Thyroid gland (tissue), 4 donors: ENCODE measurements around the gene KIAA1191.

ENCODE experiments used
- POLR2A ChIP-seq, 2 donors: fragments of 450-650 bp; IDR thresholded peaks; one replicate each; pipeline ENCODE4 v1.6.1; 2017; ENCODE audit warnings: antibody characterized with exemption in 2 of 2, mild to moderate bottlenecking in 2 of 2, moderate library complexity in 1 of 2
- TF ChIP-seq, protein P1 (sequence below), 6 experiments: fragments of 200-600 bp in 3 of 6; fragments of 450-650 bp in 3 of 6; sonication (generic) in 3 of 6; IDR thresholded peaks; one replicate each; pipeline ENCODE4 v1.5.1; 2016 to 2019; ENCODE audit warnings: antibody characterized with exemption in 6 of 6, mild to moderate bottlenecking in 2 of 6, inconsistent platforms in 1 of 6, moderate library complexity in 1 of 6

- TF ChIP-seq, protein P1, sequence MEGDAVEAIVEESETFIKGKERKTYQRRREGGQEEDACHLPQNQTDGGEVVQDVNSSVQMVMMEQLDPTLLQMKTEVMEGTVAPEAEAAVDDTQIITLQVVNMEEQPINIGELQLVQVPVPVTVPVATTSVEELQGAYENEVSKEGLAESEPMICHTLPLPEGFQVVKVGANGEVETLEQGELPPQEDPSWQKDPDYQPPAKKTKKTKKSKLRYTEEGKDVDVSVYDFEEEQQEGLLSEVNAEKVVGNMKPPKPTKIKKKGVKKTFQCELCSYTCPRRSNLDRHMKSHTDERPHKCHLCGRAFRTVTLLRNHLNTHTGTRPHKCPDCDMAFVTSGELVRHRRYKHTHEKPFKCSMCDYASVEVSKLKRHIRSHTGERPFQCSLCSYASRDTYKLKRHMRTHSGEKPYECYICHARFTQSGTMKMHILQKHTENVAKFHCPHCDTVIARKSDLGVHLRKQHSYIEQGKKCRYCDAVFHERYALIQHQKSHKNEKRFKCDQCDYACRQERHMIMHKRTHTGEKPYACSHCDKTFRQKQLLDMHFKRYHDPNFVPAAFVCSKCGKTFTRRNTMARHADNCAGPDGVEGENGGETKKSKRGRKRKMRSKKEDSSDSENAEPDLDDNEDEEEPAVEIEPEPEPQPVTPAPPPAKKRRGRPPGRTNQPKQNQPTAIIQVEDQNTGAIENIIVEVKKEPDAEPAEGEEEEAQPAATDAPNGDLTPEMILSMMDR (IDR thresholded peaks at IDR 0.05), result no peak
- TF ChIP-seq POLR2A (IDR thresholded peaks at IDR 0.05), result no peak
Measured at GRCh38 chr5:176373100-176373818, 11.7 kb upstream of the KIAA1191 start.
